Measurements from ENCODE around the gene SPCS3.

DNA sequence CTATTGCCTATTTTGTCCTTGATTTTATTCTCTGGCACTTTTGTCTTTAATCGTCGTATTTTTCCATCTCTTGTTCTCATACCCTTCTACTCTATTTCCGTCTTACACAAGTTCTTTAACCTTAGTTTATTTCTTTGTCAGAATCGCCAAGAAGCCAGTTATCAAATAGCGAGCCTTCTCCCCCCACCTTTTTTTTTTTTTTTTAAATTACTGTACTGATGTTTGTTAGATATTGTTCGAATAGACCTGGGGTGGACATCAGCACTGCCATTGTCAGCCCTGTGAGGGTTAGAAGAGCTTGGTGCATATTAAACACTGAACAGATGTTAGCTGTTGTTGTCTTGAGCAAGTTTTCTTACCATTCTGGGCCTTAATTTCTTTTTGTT, 1.2 kb downstream of the SPCS3 start:
- no peak for TF ChIP-seq POLR2AphosphoS5 (IDR thresholded peaks at IDR 0.05)
- TF ChIP-seq POLR2A (IDR thresholded peaks at IDR 0.05): no peak
- TF ChIP-seq, protein P1, sequence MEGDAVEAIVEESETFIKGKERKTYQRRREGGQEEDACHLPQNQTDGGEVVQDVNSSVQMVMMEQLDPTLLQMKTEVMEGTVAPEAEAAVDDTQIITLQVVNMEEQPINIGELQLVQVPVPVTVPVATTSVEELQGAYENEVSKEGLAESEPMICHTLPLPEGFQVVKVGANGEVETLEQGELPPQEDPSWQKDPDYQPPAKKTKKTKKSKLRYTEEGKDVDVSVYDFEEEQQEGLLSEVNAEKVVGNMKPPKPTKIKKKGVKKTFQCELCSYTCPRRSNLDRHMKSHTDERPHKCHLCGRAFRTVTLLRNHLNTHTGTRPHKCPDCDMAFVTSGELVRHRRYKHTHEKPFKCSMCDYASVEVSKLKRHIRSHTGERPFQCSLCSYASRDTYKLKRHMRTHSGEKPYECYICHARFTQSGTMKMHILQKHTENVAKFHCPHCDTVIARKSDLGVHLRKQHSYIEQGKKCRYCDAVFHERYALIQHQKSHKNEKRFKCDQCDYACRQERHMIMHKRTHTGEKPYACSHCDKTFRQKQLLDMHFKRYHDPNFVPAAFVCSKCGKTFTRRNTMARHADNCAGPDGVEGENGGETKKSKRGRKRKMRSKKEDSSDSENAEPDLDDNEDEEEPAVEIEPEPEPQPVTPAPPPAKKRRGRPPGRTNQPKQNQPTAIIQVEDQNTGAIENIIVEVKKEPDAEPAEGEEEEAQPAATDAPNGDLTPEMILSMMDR (IDR thresholded peaks at IDR 0.05 in 8 of 11, conservative IDR thresholded peaks at IDR 0.05 in 3 of 11): no peak
